Measurements from ENCODE around the gene ZEB1.

ZEB1 gene

GRCh38 chr10:31318854-31319601, at the start of gene ZEB1:
TSS of gene ZEB1 (plus strand) at chr10:31319216. CDS start at chr10:31319235, 19 bp downstream.
- peak; percentile 31 for DNase-seq

- DNase-seq, result no peak
Observed at GRCh38 chr10:31270954-31271353, 48.1 kb upstream of the ZEB1 start.

GRCh38 chr10:31272841-31273240, 46.2 kb upstream of the ZEB1 start:
- DNase-seq, result no peak

GRCh38 chr10:31273789-31274188, 45.2 kb upstream of the ZEB1 start:
- DNase-seq, result no peak

GRCh38 chr10:31274310-31274709, 44.7 kb upstream of the ZEB1 start:
- no peak for DNase-seq

GRCh38 chr10:31278279-31278941, 40.6 kb upstream of the ZEB1 start:
- DNase-seq, result no peak

- DNase-seq, result no peak
Observed at GRCh38 chr10:31280972-31281371, 38.0 kb upstream of the ZEB1 start.

GRCh38 chr10:31288001-31288400, 31.0 kb upstream of the ZEB1 start:
- DNase-seq, result no peak

GRCh38 chr10:31288962-31289361, 30.1 kb upstream of the ZEB1 start:
- no peak for DNase-seq

- no peak for DNase-seq
Observed at GRCh38 chr10:31290386-31290785, 28.6 kb upstream of the ZEB1 start.

GRCh38 chr10:31291123-31291522, 27.9 kb upstream of the ZEB1 start:
- DNase-seq, result no peak

GRCh38 chr10:31294558-31294957, 24.5 kb upstream of the ZEB1 start:
- DNase-seq, result no peak

- DNase-seq, result no peak
Observed at GRCh38 chr10:31296754-31297153, 22.3 kb upstream of the ZEB1 start.

GRCh38 chr10:31299119-31299518, 19.9 kb upstream of the ZEB1 start:
- DNase-seq, result no peak

GRCh38 chr10:31303212-31303611, 15.8 kb upstream of the ZEB1 start:
- DNase-seq, result no peak

- no peak for DNase-seq
Observed at GRCh38 chr10:31304291-31304970, 14.6 kb upstream of the ZEB1 start.

- DNase-seq, result no peak
Observed at GRCh38 chr10:31313396-31313795, 5.6 kb upstream of the ZEB1 start.

GRCh38 chr10:31314256-31315150, 4.5 kb upstream of the ZEB1 start:
- no peak for DNase-seq

GRCh38 chr10:31315453-31315852, 3.6 kb upstream of the ZEB1 start:
- DNase-seq, result no peak

GRCh38 chr10:31317171-31317570, 1.8 kb upstream of the ZEB1 start:
- no peak for DNase-seq

GRCh38 chr10:31317652-31318381, 1.2 kb upstream of the ZEB1 start:
- no peak for DNase-seq

GRCh38 chr10:31318382-31318853, 598 bp upstream of the ZEB1 start:
- peak; percentile 27 for DNase-seq

Measured in GOT3 (cell line).